ENCODE results near the gene CCDC174. TPM values are rescaled to one million over a fixed set of nuclear protein-coding genes. Genes with fewer than 3 reads are reported as not detected.

The CCDC174 gene
- 74.0 and 82.4 TPM in 2 replicates for total RNA-seq (2013; cell fraction: nucleolus; rRNA removed)
- total RNA-seq (2014; rRNA removed) (13.6 and 15.7 TPM in 2 replicates), total RNA-seq (2014; rRNA removed; fragmentation: Illumina TruSeq; extraction: Trizol) (22.2 and 23.2 TPM in 2 replicates), total RNA-seq (2021) (17.0 and 17.9 TPM in 2 replicates), polyA plus RNA-seq (2011; rRNA removed) (11.6 and 13.5 TPM in 2 replicates), polyA plus RNA-seq (2014; fragmentation: Illumina TruSeq; extraction: Trizol) (30.3 and 40.6 TPM in 2 replicates), polyA plus RNA-seq (2014; fragmentation: Nextera tagmentation; extraction: Ambion mirVana) (10 to 100 TPM; 26.1 to 31.3 TPM), polyA plus RNA-seq (2014; rRNA removed) (10.5 and 14.1 TPM in 2 replicates), polyA plus RNA-seq (2016; fragmentation: Nextera tagmentation; extraction: Ambion mirVana) (10 to 100 TPM; 18.8 to 19.5 TPM), polyA minus RNA-seq (2011; rRNA and poly(A)+ RNA removed) (6.5 and 7.7 TPM in 2 replicates), Bru-seq, nascent RNA (percentile 94 among the genes with signal in this experiment), BruChase-seq, experiment 1, labeled RNA remaining after a 6-hour chase (percentile 81 among the genes with signal in this experiment), BruChase-seq, experiment 2, labeled RNA remaining after a 2-hour chase (percentile 89 among the genes with signal in this experiment)
- 10.9 TPM for polyA plus RNA-seq (2011; ENCODE audit: low read depth)
- polyA plus RNA-seq (2011; cell fraction: cytosol; rRNA removed) = 6.3 and 7.5 TPM in 2 replicates
- 32.6 and 36.4 TPM in 2 replicates for polyA plus RNA-seq (2011; cell fraction: nucleus; rRNA removed)
- polyA plus RNA-seq (2012) = 17.1 and 23.4 TPM in 2 replicates
- polyA minus RNA-seq (2011; cell fraction: cytosol; rRNA and poly(A)+ RNA removed) = 2.8 and 3.5 TPM in 2 replicates
- 8.6 and 15.8 TPM in 2 replicates for polyA minus RNA-seq (2011; cell fraction: nucleus; rRNA and poly(A)+ RNA removed)
- long read RNA-seq, experiment 1, partial matches to known transcripts = 6 of 8 reads
- long read RNA-seq, experiment 1, other reads (novel, unspliced or antisense) = 0 of 8 reads
- long read RNA-seq, experiment 2, transcript CCDC174-204 (7 exons, 1,139 nt) = major isoform, 6 of 47 reads
- long read RNA-seq, experiment 2, partial matches to known transcripts = 32 of 47 reads
- long read RNA-seq, experiment 2, other reads (novel, unspliced or antisense) = 4 of 47 reads

- H3K4me1 ChIP-seq (ENCODE audit: control insufficient read depth, insufficient read depth, low read length) = no peaks in the 10 kb centered on the region
- SMC1A ChIA-PET (ENCODE audit: uncharacterized antibody, unreplicated experiment) = interaction anchor here (0.9 to 5.9 kb wide), 14 partner anchors 12 to 473 kb away, joined by 3 to 57 read pairs (median 3); partner anchors contain the start of gene LSM3
- H3K4me3 ChIP-seq = peak within 1 kb of the TSS; percentile 84
- peak within 1 kb of the TSS; percentile 92 for H3K4me2 ChIP-seq (ENCODE audit: control insufficient read depth, insufficient read depth)
- RAD21 ChIA-PET (ENCODE audit: unreplicated experiment) = interaction anchor here (0.8 to 7.7 kb wide), 10 partner anchors 15 to 1639 kb away, joined by 3 to 38 read pairs (median 3); no protein-coding TSS in a partner anchor
- H3K9me3 ChIP-seq (replicated peaks; ENCODE audit: control insufficient read depth, insufficient read depth, low read length) = no peaks in the 10 kb centered on the region
- TSS peak; percentile 79 for BruUV-seq (replicated peaks)
- CTCF ChIA-PET = interaction anchor here (0.6 to 5.4 kb wide), 13 partner anchors 9 to 1552 kb away, joined by 3 to 53 read pairs (median 4); no protein-coding TSS in a partner anchor
- H2AFZ ChIP-seq (ENCODE audit: control insufficient read depth, low read depth, low read length) = peak within 1 kb of the TSS; percentile 88
- peak within 1 kb of the TSS; percentile 93 for H3K9ac ChIP-seq (ENCODE audit: control insufficient read depth, insufficient read depth, low read length)
- H3K79me2 ChIP-seq (ENCODE audit: control insufficient read depth, insufficient read depth, low read length) = peaks cover 34% of the 10 kb centered on the region
- H3K27ac ChIP-seq (ENCODE audit: control insufficient read depth, insufficient read depth) = peak within 1 kb of the TSS; percentile 91
- in situ Hi-C loops (cut with MboI) = no loop called here
- ATAC-seq (peak; percentile 97), FAIRE-seq (peak; percentile 99), DNase-seq (ENCODE audit: low read depth, low spot score) (peak; percentile 100)
- H3K27me3 ChIP-seq (replicated peaks in 1 of 2; ENCODE audit: control insufficient read depth in 2 of 2, insufficient read depth in 2 of 2, low read length in 1 of 2) = no peaks in the 10 kb centered on the region
- intact Hi-C loops (cut with micrococcal nuclease; ENCODE audit: unreplicated experiment) = no loop called here
- POLR2A ChIA-PET = interaction anchor here (0.7 to 1.7 kb wide), 7 partner anchors 9 to 473 kb away, joined by 3 to 10 read pairs (median 4); partner anchors contain the start of genes LSM3 and XPC
- WGBS (ENCODE audit: insufficient coverage, insufficient replicate concordance, low lambda C conversion rate, missing lambda C conversion rate) = 1% methylated on average over 46 of the region's 47 CpGs
- H3K36me3 ChIP-seq (ENCODE audit: control insufficient read depth in 2 of 2, insufficient read depth in 2 of 2, low read length in 1 of 2) = peaks cover 0 to 19% of the 10 kb centered on the region in 2 experiments; a peak in 1 of 4 replicates
- H4K20me1 ChIP-seq (ENCODE audit: control insufficient read depth, insufficient read depth) = no peaks in the 10 kb centered on the region
- TF ChIP-seq CEBPB (IDR thresholded peaks at IDR 0.05; ENCODE audit: borderline replicate concordance in 1 of 2, low read depth in 2 of 2, low read length in 2 of 2) (no peak), NR2C2 (IDR thresholded peaks at IDR 0.05; ENCODE audit: borderline replicate concordance, control insufficient read depth, insufficient read length, low read depth) (peak; percentile 75), RELA (IDR thresholded peaks at IDR 0.05; ENCODE audit: borderline replicate concordance, partially characterized antibody) (peak; percentile 99), MAX (IDR thresholded peaks at IDR 0.05; ENCODE audit: low read depth, low read length) (no peak), PAX8 (IDR thresholded peaks at IDR 0.05) (no peak), YY1 (IDR thresholded peaks at IDR 0.05; ENCODE audit: low read depth, low read length) (peak; percentile 100), MXI1 (IDR thresholded peaks at IDR 0.05; ENCODE audit: low read depth, low read length) (peak; percentile 93), DPF2 (IDR thresholded peaks at IDR 0.05) (peak; percentile 45; the same call in 1 of the 2 replicates), TCF12 (IDR thresholded peaks at IDR 0.05; ENCODE audit: low read depth, low read length) (no peak; the same call in 1 of the 2 replicates), IRF4 (IDR thresholded peaks at IDR 0.05; ENCODE audit: low read depth, low read length) (peak; percentile 79; the same call in 1 of the 2 replicates)
- TF ChIP-seq, protein P1, sequence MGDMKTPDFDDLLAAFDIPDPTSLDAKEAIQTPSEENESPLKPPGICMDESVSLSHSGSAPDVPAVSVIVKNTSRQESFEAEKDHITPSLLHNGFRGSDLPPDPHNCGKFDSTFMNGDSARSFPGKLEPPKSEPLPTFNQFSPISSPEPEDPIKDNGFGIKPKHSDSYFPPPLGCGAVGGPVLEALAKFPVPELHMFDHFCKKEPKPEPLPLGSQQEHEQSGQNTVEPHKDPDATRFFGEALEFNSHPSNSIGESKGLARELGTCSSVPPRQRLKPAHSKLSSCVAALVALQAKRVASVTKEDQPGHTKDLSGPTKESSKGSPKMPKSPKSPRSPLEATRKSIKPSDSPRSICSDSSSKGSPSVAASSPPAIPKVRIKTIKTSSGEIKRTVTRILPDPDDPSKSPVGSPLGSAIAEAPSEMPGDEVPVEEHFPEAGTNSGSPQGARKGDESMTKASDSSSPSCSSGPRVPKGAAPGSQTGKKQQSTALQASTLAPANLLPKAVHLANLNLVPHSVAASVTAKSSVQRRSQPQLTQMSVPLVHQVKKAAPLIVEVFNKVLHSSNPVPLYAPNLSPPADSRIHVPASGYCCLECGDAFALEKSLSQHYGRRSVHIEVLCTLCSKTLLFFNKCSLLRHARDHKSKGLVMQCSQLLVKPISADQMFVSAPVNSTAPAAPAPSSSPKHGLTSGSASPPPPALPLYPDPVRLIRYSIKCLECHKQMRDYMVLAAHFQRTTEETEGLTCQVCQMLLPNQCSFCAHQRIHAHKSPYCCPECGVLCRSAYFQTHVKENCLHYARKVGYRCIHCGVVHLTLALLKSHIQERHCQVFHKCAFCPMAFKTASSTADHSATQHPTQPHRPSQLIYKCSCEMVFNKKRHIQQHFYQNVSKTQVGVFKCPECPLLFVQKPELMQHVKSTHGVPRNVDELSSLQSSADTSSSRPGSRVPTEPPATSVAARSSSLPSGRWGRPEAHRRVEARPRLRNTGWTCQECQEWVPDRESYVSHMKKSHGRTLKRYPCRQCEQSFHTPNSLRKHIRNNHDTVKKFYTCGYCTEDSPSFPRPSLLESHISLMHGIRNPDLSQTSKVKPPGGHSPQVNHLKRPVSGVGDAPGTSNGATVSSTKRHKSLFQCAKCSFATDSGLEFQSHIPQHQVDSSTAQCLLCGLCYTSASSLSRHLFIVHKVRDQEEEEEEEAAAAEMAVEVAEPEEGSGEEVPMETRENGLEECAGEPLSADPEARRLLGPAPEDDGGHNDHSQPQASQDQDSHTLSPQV (IDR thresholded peaks at IDR 0.05) = peak; percentile 100
- TF ChIP-seq, protein P2, sequence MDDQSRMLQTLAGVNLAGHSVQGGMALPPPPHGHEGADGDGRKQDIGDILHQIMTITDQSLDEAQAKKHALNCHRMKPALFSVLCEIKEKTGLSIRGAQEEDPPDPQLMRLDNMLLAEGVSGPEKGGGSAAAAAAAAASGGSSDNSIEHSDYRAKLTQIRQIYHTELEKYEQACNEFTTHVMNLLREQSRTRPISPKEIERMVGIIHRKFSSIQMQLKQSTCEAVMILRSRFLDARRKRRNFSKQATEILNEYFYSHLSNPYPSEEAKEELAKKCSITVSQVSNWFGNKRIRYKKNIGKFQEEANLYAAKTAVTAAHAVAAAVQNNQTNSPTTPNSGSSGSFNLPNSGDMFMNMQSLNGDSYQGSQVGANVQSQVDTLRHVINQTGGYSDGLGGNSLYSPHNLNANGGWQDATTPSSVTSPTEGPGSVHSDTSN (IDR thresholded peaks at IDR 0.05; ENCODE audit: insufficient replicate concordance, low read depth, low read length) = peak; percentile 49
These were observed at the start of gene CCDC174 for GRCh38 chr3:14651440-14652251. CCDC174 (plus strand) TSS chr3:14651762; CDS start chr3:14651837, 75 bp downstream.
